SJSA1 (cell line): ENCODE data around the gene CCS. TPM values are rescaled to one million over a fixed set of nuclear protein-coding genes. Genes with fewer than 3 reads are reported as not detected.
"Not testable (repeated sequence)": the region's sequence is repeated elsewhere in the genome, so short reads cannot be mapped to it uniquely, and the experiment has no call there.

Source experiments
- DNase-seq, 2 experiments: peaks; one replicate each; pipeline ENCODE4 v3.0.0-alpha.2; 2015 to 2020; ENCODE audit warnings: low spot score in 2 of 2, low read depth in 1 of 2
- H3K27ac ChIP-seq: fragments of 250-450 bp; sonication (Bioruptor Pico); 2 replicates; pipeline ENCODE4 v1.5.1; 2020; ENCODE audit warnings: mild to moderate bottlenecking, moderate library complexity
- H3K27me3 ChIP-seq: fragments of 250-450 bp; sonication (Bioruptor Pico); replicated peaks from 2 replicates; pipeline ENCODE4 v1.5.1; 2020; ENCODE audit warnings: mild to moderate bottlenecking, moderate library complexity
- H3K36me3 ChIP-seq: fragments of 250-450 bp; sonication (Bioruptor Pico); 2 replicates; pipeline ENCODE4 v1.5.1; 2020; ENCODE audit warnings: mild to moderate bottlenecking
- H3K4me1 ChIP-seq: fragments of 250-450 bp; sonication (Bioruptor Pico); replicated peaks from 2 replicates; pipeline ENCODE4 v1.6.1; 2021; ENCODE audit warnings: mild to moderate bottlenecking
- H3K4me3 ChIP-seq: fragments of 250-450 bp; sonication (Bioruptor Pico); 2 replicates; pipeline ENCODE4 v1.5.1; 2020; ENCODE audit warnings: mild to moderate bottlenecking
- H3K9me3 ChIP-seq: fragments of 250-450 bp; sonication (Bioruptor Pico); replicated peaks from 2 replicates; pipeline ENCODE4 v1.5.1; 2020; ENCODE audit warnings: mild to moderate bottlenecking
- total RNA-seq: library from RNA; depleted of rRNA; stranded (reverse); fragments of >200 nt; shearing (Covaris generic); gene quantifications from 2 replicates; pipeline ENCODE4 v1.2.3, GENCODE V29; 2014; rRNA removed

Gene CCS
- total RNA-seq, result 44.8 and 46.6 TPM in 2 replicates

GRCh38 chr11:66592457-66593302, at the start of gene CCS, which contains the start of gene CCDC87:
Gene CCS (plus strand): TSS chr11:66593185. CDS start chr11:66593262, 77 bp downstream.
Gene CCDC87 (minus strand): TSS chr11:66593063. CDS start chr11:66593015, 48 bp downstream.
- Histone ChIP-seq H3K4me1 (peaks cover 14% of the 10 kb centered on the region), H3K27me3 (no peaks in the 10 kb centered on the region), H3K36me3 (peaks cover 5% of the 10 kb centered on the region; the same call in 1 of the 2 replicates), H3K9me3 (no peaks in the 10 kb centered on the region), H3K4me3 (peak within 1 kb of the TSS; percentile 55), H3K27ac (peak within 1 kb of the TSS; percentile 7)
- DNase-seq, result peak; percentile 99 to 100

- DNase-seq, result no peak
- Histone ChIP-seq H3K4me1 (peaks cover 9% of the 10 kb centered on the region), H3K9me3 (no peaks in the 10 kb centered on the region), H3K27me3 (no peaks in the 10 kb centered on the region), H3K36me3 (peaks cover 18% of the 10 kb centered on the region), H3K4me3 (no peak overlapping the region), H3K27ac (no peak overlapping the region)
Observed at GRCh38 chr11:66543263-66544107, 49.5 kb upstream of the CCS start.

- H3K27me3 ChIP-seq, H3K27ac ChIP-seq, DNase-seq, H3K9me3 ChIP-seq, H3K36me3 ChIP-seq, H3K4me1 ChIP-seq: not testable (repeated sequence)
- peak overlapping the region; percentile 68 for H3K4me3 ChIP-seq
Observed at GRCh38 chr11:66544952-66545351, 48.0 kb upstream of the CCS start.

- peaks cover 5% of the 10 kb centered on the region for H3K36me3 ChIP-seq
- H3K27ac ChIP-seq, result peak within 1 kb of the TSS; percentile 31
- peak; percentile 99 to 100 for DNase-seq
- H3K27me3 ChIP-seq, result no peaks in the 10 kb centered on the region; the same call in 1 of the 2 replicates
- peak within 1 kb of the TSS; percentile 68 for H3K4me3 ChIP-seq
- H3K4me1 ChIP-seq, result peaks cover 9% of the 10 kb centered on the region
- H3K9me3 ChIP-seq, result no peaks in the 10 kb centered on the region
Observed at GRCh38 chr11:66545701-66546367, 47.2 kb upstream of the CCS start, which contains the start of gene ZDHHC24. Gene ZDHHC24 (minus strand): TSS chr11:66546048. CDS start chr11:66546003, 45 bp downstream.

GRCh38 chr11:66546368-66546965, 46.5 kb upstream of the CCS start, which contains the start of gene ACTN3:
Gene ACTN3 (plus strand): TSS chr11:66546903. CDS start chr11:66546938, 35 bp downstream.
- Histone ChIP-seq H3K27ac (peak within 1 kb of the TSS; percentile 31), H3K9me3 (no peaks in the 10 kb centered on the region), H3K27me3 (no peaks in the 10 kb centered on the region; the same call in 1 of the 2 replicates), H3K4me1 (peaks cover 9% of the 10 kb centered on the region), H3K36me3 (peaks cover 5% of the 10 kb centered on the region), H3K4me3 (peak within 1 kb of the TSS; percentile 68)
- DNase-seq, result no peak

GRCh38 chr11:66546966-66547661, 45.9 kb upstream of the CCS start:
- no peak for DNase-seq
- Histone ChIP-seq H3K4me3 (no peak overlapping the region), H3K36me3 (peaks cover 2% of the 10 kb centered on the region; the same call in 1 of the 2 replicates)

GRCh38 chr11:66547662-66548009, 45.3 kb upstream of the CCS start:
- DNase-seq, result no peak
- H3K27me3 ChIP-seq, result no peaks in the 10 kb centered on the region; the same call in 1 of the 2 replicates
- no peak overlapping the region for H3K27ac ChIP-seq
- H3K4me3 ChIP-seq, result no peak overlapping the region
- no peaks in the 10 kb centered on the region for H3K9me3 ChIP-seq
- peaks cover 9% of the 10 kb centered on the region for H3K4me1 ChIP-seq
- H3K36me3 ChIP-seq, result no peaks in the 10 kb centered on the region

More at GRCh38 chr11:66546966-66547661, 45.9 kb upstream of the CCS start:
- no peaks in the 10 kb centered on the region for H3K9me3 ChIP-seq
- H3K27ac ChIP-seq, result no peak overlapping the region
- peaks cover 9% of the 10 kb centered on the region for H3K4me1 ChIP-seq
- no peaks in the 10 kb centered on the region; the same call in 1 of the 2 replicates for H3K27me3 ChIP-seq

- no peaks in the 10 kb centered on the region for H3K36me3 ChIP-seq
- H3K4me1 ChIP-seq, result peaks cover 9% of the 10 kb centered on the region
- H3K4me3 ChIP-seq, result no peak overlapping the region
- no peaks in the 10 kb centered on the region for H3K9me3 ChIP-seq
- DNase-seq, result no peak
- H3K27ac ChIP-seq, result no peak overlapping the region
- H3K27me3 ChIP-seq, result no peaks in the 10 kb centered on the region; the same call in 1 of the 2 replicates
Observed at GRCh38 chr11:66548041-66548440, 44.9 kb upstream of the CCS start.

- H3K9me3 ChIP-seq, result no peaks in the 10 kb centered on the region
- no peaks in the 10 kb centered on the region; the same call in 1 of the 2 replicates for H3K27me3 ChIP-seq
- H3K4me3 ChIP-seq, result no peak overlapping the region
- no peaks in the 10 kb centered on the region for H3K36me3 ChIP-seq
- no peak overlapping the region for H3K27ac ChIP-seq
- peaks cover 9% of the 10 kb centered on the region for H3K4me1 ChIP-seq
- no peak for DNase-seq
Observed at GRCh38 chr11:66548774-66549630, 44.0 kb upstream of the CCS start.

GRCh38 chr11:66549696-66550095, 43.3 kb upstream of the CCS start:
- Histone ChIP-seq H3K9me3 (no peaks in the 10 kb centered on the region; the same call in 1 of the 2 replicates), H3K27ac (no peak overlapping the region), H3K4me1 (peaks cover 9% of the 10 kb centered on the region), H3K27me3 (no peaks in the 10 kb centered on the region; the same call in 1 of the 2 replicates), H3K36me3 (no peaks in the 10 kb centered on the region), H3K4me3 (no peak overlapping the region)
- no peak for DNase-seq

GRCh38 chr11:66550887-66551286, 42.1 kb upstream of the CCS start:
- H3K4me3 ChIP-seq, result no peak overlapping the region
- no peaks in the 10 kb centered on the region for H3K36me3 ChIP-seq
- peaks cover 4% of the 10 kb centered on the region; the same call in 1 of the 2 replicates for H3K4me1 ChIP-seq
- no peak overlapping the region for H3K27ac ChIP-seq
- no peak for DNase-seq
- no peaks in the 10 kb centered on the region; the same call in 1 of the 2 replicates for H3K9me3 ChIP-seq
- no peaks in the 10 kb centered on the region; the same call in 1 of the 2 replicates for H3K27me3 ChIP-seq
